HCT116 (cell line): ENCODE data around the gene EFS. TPM values are rescaled to one million over a fixed set of nuclear protein-coding genes. Genes with fewer than 3 reads are reported as not detected.

Experiments used
- ATAC-seq: fragments of 200-7000 bp; cut with Tn5 transposase; 2 replicates; pipeline ENCODE4 v1.9.1; 2020; ENCODE audit warnings: mild to moderate bottlenecking, moderate library complexity
- BruUV-seq: library from RNA; stranded (reverse); fragments of 400-500 nt; replicated peaks from 2 replicates; lab custom pipeline; 2021; lab: Mats Ljungman, UMichigan
- CTCF ChIA-PET: fragments of 300-600 bp; sonication (Branson Sonifier 250); formaldehyde crosslinking; loops from one replicate; lab custom pipeline; 2021; ENCODE audit warnings: antibody characterized with exemption; lab: Charles Lee
- POLR2A ChIA-PET: fragments of 300-600, 350-600 bp; sonication (Branson Sonifier 250); formaldehyde crosslinking; loops from one replicate; lab custom pipeline; 2021; ENCODE audit warnings: antibody characterized with exemption; lab: Charles Lee
- RAD21 ChIA-PET, 2 experiments: fragments of 300-600 bp; sonication (Branson Sonifier 250); formaldehyde crosslinking; loops; one replicate each; lab custom pipeline; 2023; ENCODE audit warnings: low total read pairs in 2 of 2; ENCODE audit not compliant: uncharacterized antibody in 2 of 2, unreplicated experiment in 2 of 2, low non-redundant PET in 1 of 2; lab: Charles Lee
- DNase-seq: peaks from one replicate; pipeline ENCODE4 v3.0.0-alpha.2; 2010; ENCODE audit warnings: low read depth, low spot score
- H2AFZ ChIP-seq: fragments of 200-600 bp; shearing (Covaris generic), sonication (generic); 2 replicates; pipeline ENCODE4 v1.6.1; 2017; ENCODE audit warnings: low read depth, mixed run types, mixed read lengths, antibody characterized with exemption, low read length; ENCODE audit not compliant: poor library complexity, severe bottlenecking
- H3K27ac ChIP-seq: 2 replicates; pipeline ENCODE4 v1.5.1; 2012; ENCODE audit warnings: low read depth, low read length
- H3K27me3 ChIP-seq: fragments of 200-600 bp; sonication (generic); 2 replicates; pipeline ENCODE4 v1.6.1; 2016; ENCODE audit warnings: mixed run types, low read length, mixed read lengths; ENCODE audit not compliant: insufficient read depth
- H3K36me3 ChIP-seq, 2 experiments: fragments of 200-500 bp in 1 of 2; fragments of 200-600 bp in 1 of 2; sonication (Bioruptor generic) in 1 of 2; sonication (generic) in 1 of 2; 2 replicates each; pipeline versions ENCODE4 v1.5.1 to v1.6.1; 2014 to 2016; ENCODE audit warnings: low read length in 2 of 2, inconsistent platforms in 1 of 2, mixed read lengths in 1 of 2, mixed run types in 1 of 2; ENCODE audit not compliant: insufficient read depth in 2 of 2, control insufficient read depth in 1 of 2
- H3K4me1 ChIP-seq, 2 experiments: fragments of 200-600 bp in 1 of 2; sonication (generic) in 1 of 2; 2 replicates each; pipeline versions ENCODE4 v1.5.1 to v1.6.1; 2012 to 2017; ENCODE audit warnings: low read length in 2 of 2, inconsistent platforms in 1 of 2, mild to moderate bottlenecking in 1 of 2, mixed read lengths in 1 of 2, mixed run types in 1 of 2, moderate library complexity in 1 of 2; ENCODE audit not compliant: insufficient read depth in 2 of 2, control insufficient read depth in 1 of 2
- H3K4me2 ChIP-seq: fragments of 200-600 bp; sonication (generic); 2 replicates; pipeline ENCODE4 v1.6.1; 2017; ENCODE audit warnings: mixed run types, low read length, mixed read lengths
- H3K4me3 ChIP-seq, 2 experiments: fragments of 200-600 bp in 1 of 2; sonication (generic) in 1 of 2; replicated peaks in 1 of 2; 2 replicates each; pipeline ENCODE4 v1.5.1; 2011 to 2016; ENCODE audit warnings: low read length in 2 of 2, control low read depth in 1 of 2, low read depth in 1 of 2, mild to moderate bottlenecking in 1 of 2, mixed read lengths in 1 of 2, mixed run types in 1 of 2
- H3K79me2 ChIP-seq: fragments of 200-600 bp; sonication (generic); 2 replicates; pipeline ENCODE4 v1.6.1; 2017; ENCODE audit warnings: mild to moderate bottlenecking, mixed run types, low read length, moderate library complexity, mixed read lengths; ENCODE audit not compliant: insufficient read depth
- H3K9ac ChIP-seq: fragments of 200-600 bp; sonication (generic); 2 replicates; pipeline ENCODE4 v1.6.1; 2016; ENCODE audit warnings: low read length, mixed read lengths
- H3K9me2 ChIP-seq: fragments of 200-600 bp; sonication (generic), shearing (Covaris generic); 2 replicates; pipeline ENCODE4 v1.6.1; 2017; ENCODE audit warnings: mixed run types, mild to moderate bottlenecking, moderate library complexity; ENCODE audit not compliant: insufficient read depth
- H3K9me3 ChIP-seq, 2 experiments: fragments of 200-500 bp in 1 of 2; fragments of 200-600 bp in 1 of 2; sonication (Bioruptor generic) in 1 of 2; sonication (generic) in 1 of 2; 2 replicates each; pipeline ENCODE4 v1.6.1; 2014 to 2017; ENCODE audit warnings: low read length in 2 of 2, mixed read lengths in 2 of 2, inconsistent platforms in 1 of 2, low read depth in 1 of 2, mild to moderate bottlenecking in 1 of 2, mixed run types in 1 of 2, moderate library complexity in 1 of 2; ENCODE audit not compliant: control insufficient read depth in 1 of 2, insufficient read depth in 1 of 2
- H4K20me1 ChIP-seq: fragments of 200-600 bp; sonication (generic), shearing (Covaris generic); 2 replicates; pipeline ENCODE4 v1.6.1; 2017; ENCODE audit warnings: mixed run types, mild to moderate bottlenecking, moderate library complexity; ENCODE audit not compliant: insufficient read depth
- CEBPB ChIP-seq: IDR thresholded peaks from 2 replicates; pipeline ENCODE4 v1.6.1; 2012; ENCODE audit warnings: low read depth
- FOSL1 ChIP-seq: IDR thresholded peaks from 2 replicates; pipeline ENCODE4 v1.6.1; 2012; ENCODE audit warnings: low read depth
- POLR2A ChIP-seq: IDR thresholded peaks from 2 replicates; pipeline ENCODE4 v1.7.0; 2011; ENCODE audit warnings: borderline replicate concordance; ENCODE audit not compliant: insufficient read depth, insufficient read length; ENCODE audit errors: extremely low read depth
- REST ChIP-seq: IDR thresholded peaks from 2 replicates; pipeline ENCODE4 v1.6.1; 2012; ENCODE audit warnings: low read depth
- TCF7L2 ChIP-seq: IDR thresholded peaks from 2 replicates; pipeline ENCODE4 v1.7.0; 2011; ENCODE audit warnings: borderline replicate concordance, inconsistent platforms; ENCODE audit not compliant: insufficient read depth, insufficient read length; ENCODE audit errors: extremely low read depth
- YY1 ChIP-seq: IDR thresholded peaks from 2 replicates; pipeline ENCODE4 v1.6.1; 2011; ENCODE audit warnings: low read length, low read depth, moderate library complexity, mild to moderate bottlenecking; ENCODE audit not compliant: insufficient replicate concordance; ENCODE audit errors: extremely low read depth
- intact Hi-C: fragments of 100-400 bp; cut with micrococcal nuclease; formaldehyde crosslinking; loops from 2 replicates; pipeline ENCODE4 v1.10.0; 2022
- total RNA-seq: library from RNA; stranded (reverse); gene quantifications from one replicate; pipeline ENCODE4 v1.2.1, GENCODE V29; 2021; ENCODE audit not compliant: unreplicated experiment

EFS gene
- total RNA-seq, 1 experiment from 2014 or later: 0.10 TPM

- ATAC-seq (no peak), DNase-seq (no peak)
- intact Hi-C loops: no loop called here
- peaks cover 26% of the 10 kb centered on the region; the same call in 1 of the 2 replicates for H3K27me3 ChIP-seq
- no peaks in the 10 kb centered on the region for H3K4me1 ChIP-seq
- H4K20me1 ChIP-seq: no peaks in the 10 kb centered on the region
- ChIA-PET CTCF (no interaction called here), POLR2A (no interaction called here), RAD21 (no interaction called here)
- no peak within 1 kb of the TSS for H3K4me2 ChIP-seq
- BruUV-seq: no TSS peak
- H3K9ac ChIP-seq: no peak within 1 kb of the TSS
- no peaks in the 10 kb centered on the region for H3K9me3 ChIP-seq
- H3K4me3 ChIP-seq: no peak within 1 kb of the TSS
- H3K79me2 ChIP-seq: no peaks in the 10 kb centered on the region
- H3K36me3 ChIP-seq: no peaks in the 10 kb centered on the region
- TF ChIP-seq CEBPB: no peak
- TF ChIP-seq YY1: no peak
- no peak for TF ChIP-seq POLR2A
- TF ChIP-seq TCF7L2: no peak
- TF ChIP-seq FOSL1: no peak
- no peak for TF ChIP-seq REST
- no peak within 1 kb of the TSS for H3K27ac ChIP-seq
- H3K9me2 ChIP-seq: no peaks in the 10 kb centered on the region
- no peak within 1 kb of the TSS for H2AFZ ChIP-seq
Measured at GRCh38 chr14:23407516-23408306, 42.7 kb upstream of the EFS start, which contains the start of gene MYH6. MYH6 (minus strand) TSS chr14:23408273; CDS start chr14:23407223, 1,050 bp downstream.
